NT2/D1 (cell line): ENCODE results near the gene RCOR1.

Source experiments
- DNase-seq: peaks from one replicate; pipeline ENCODE4 v3.0.0-alpha.2; 2011; ENCODE audit warnings: low read depth, low spot score
- H3K27me3 ChIP-seq: 2 replicates; pipeline ENCODE4 v1.6.0; 2011; ENCODE audit warnings: mild to moderate bottlenecking; ENCODE audit not compliant: insufficient read length, insufficient read depth
- H3K36me3 ChIP-seq: 2 replicates; pipeline ENCODE4 v1.6.1; 2011; ENCODE audit warnings: mild to moderate bottlenecking, low read length, mixed read lengths; ENCODE audit not compliant: insufficient read depth, insufficient read length
- H3K4me1 ChIP-seq: 2 replicates; pipeline ENCODE4 v1.5.1; 2011; ENCODE audit not compliant: insufficient read depth, insufficient read length
- H3K4me3 ChIP-seq: 2 replicates; pipeline ENCODE4 v1.5.1; 2011; ENCODE audit warnings: low read depth; ENCODE audit not compliant: insufficient read length
- H3K9ac ChIP-seq: 2 replicates; pipeline ENCODE4 v1.6.0; 2011; ENCODE audit warnings: low read depth; ENCODE audit not compliant: insufficient read length
- H3K9me3 ChIP-seq: 2 replicates; pipeline ENCODE4 v1.5.1; 2011; ENCODE audit warnings: mild to moderate bottlenecking, low read length; ENCODE audit not compliant: insufficient read depth
- SUZ12 ChIP-seq: IDR thresholded peaks from 2 replicates; pipeline ENCODE4 v1.6.1; 2011; ENCODE audit not compliant: insufficient read length, insufficient read depth; ENCODE audit errors: extremely low read depth
- YY1 ChIP-seq: IDR thresholded peaks from 2 replicates; pipeline ENCODE4 v1.6.1; 2011; ENCODE audit not compliant: insufficient read length, insufficient read depth
- ZNF274 ChIP-seq: IDR thresholded peaks from 2 replicates; pipeline ENCODE4 v1.6.1; 2011; ENCODE audit warnings: mild to moderate bottlenecking, low read depth, low read length

The RCOR1 gene

GRCh38 chr14:102602421-102603292, 10.2 kb downstream of the RCOR1 start:
- no peak for TF ChIP-seq SUZ12
- no peak for TF ChIP-seq YY1
- no peak for TF ChIP-seq ZNF274
- DNase-seq: no peak
- Histone ChIP-seq H3K9ac (no peak overlapping the region), H3K9me3 (no peaks in the 10 kb centered on the region), H3K4me3 (no peak overlapping the region), H3K4me1 (no peaks in the 10 kb centered on the region), H3K36me3 (peaks cover 10% of the 10 kb centered on the region), H3K27me3 (no peaks in the 10 kb centered on the region)

- DNase-seq: no peak
- Histone ChIP-seq H3K9ac (no peak overlapping the region), H3K27me3 (no peaks in the 10 kb centered on the region), H3K4me3 (no peak overlapping the region), H3K9me3 (no peaks in the 10 kb centered on the region), H3K4me1 (no peaks in the 10 kb centered on the region), H3K36me3 (peaks cover 10% of the 10 kb centered on the region)
- TF ChIP-seq SUZ12 (no peak), YY1 (no peak), ZNF274 (no peak)
Observed at GRCh38 chr14:102603293-102603907, 11.0 kb downstream of the RCOR1 start.

- Histone ChIP-seq H3K36me3 (peaks cover 5% of the 10 kb centered on the region), H3K9ac (no peak overlapping the region), H3K4me1 (no peaks in the 10 kb centered on the region), H3K9me3 (no peaks in the 10 kb centered on the region), H3K27me3 (no peaks in the 10 kb centered on the region), H3K4me3 (no peak overlapping the region)
- no peak for DNase-seq
- TF ChIP-seq YY1 (no peak), SUZ12 (no peak), ZNF274 (no peak)
Observed at GRCh38 chr14:102604183-102604582, 11.7 kb downstream of the RCOR1 start.

GRCh38 chr14:102605029-102605428, 12.6 kb downstream of the RCOR1 start:
- H3K9me3 ChIP-seq: no peaks in the 10 kb centered on the region
- no peak overlapping the region for H3K4me3 ChIP-seq
- TF ChIP-seq YY1 (no peak), ZNF274 (no peak), SUZ12 (no peak)
- H3K27me3 ChIP-seq: no peaks in the 10 kb centered on the region
- H3K36me3 ChIP-seq: peaks cover 6% of the 10 kb centered on the region
- no peak for DNase-seq
- no peak overlapping the region for H3K9ac ChIP-seq
- H3K4me1 ChIP-seq: no peaks in the 10 kb centered on the region

- no peaks in the 10 kb centered on the region for H3K4me1 ChIP-seq
- no peak for DNase-seq
- H3K4me3 ChIP-seq: no peak overlapping the region
Observed at GRCh38 chr14:102606296-102606695, 13.8 kb downstream of the RCOR1 start.

GRCh38 chr14:102608064-102608446, 15.6 kb downstream of the RCOR1 start:
- Histone ChIP-seq H3K27me3 (no peaks in the 10 kb centered on the region), H3K36me3 (peaks cover 4% of the 10 kb centered on the region), H3K9me3 (no peaks in the 10 kb centered on the region), H3K4me3 (no peak overlapping the region), H3K9ac (no peak overlapping the region), H3K4me1 (no peaks in the 10 kb centered on the region)
- TF ChIP-seq ZNF274 (no peak), YY1 (no peak), SUZ12 (no peak)
- no peak for DNase-seq

More at GRCh38 chr14:102606296-102606695, 13.8 kb downstream of the RCOR1 start:
- TF ChIP-seq YY1: no peak
- TF ChIP-seq ZNF274: no peak
- no peak for TF ChIP-seq SUZ12
- no peaks in the 10 kb centered on the region for H3K9me3 ChIP-seq
- H3K9ac ChIP-seq: no peak overlapping the region
- H3K27me3 ChIP-seq: no peaks in the 10 kb centered on the region
- H3K36me3 ChIP-seq: peaks cover 6% of the 10 kb centered on the region
